Inferior parietal cortex (tissue), 1 donor: Measurements from ENCODE around the gene TAB2.
"Not testable (repeated sequence)": the region's sequence is repeated elsewhere in the genome, so short reads cannot be mapped to it uniquely, and the experiment has no call there.

Source experiments
- DNase-seq: peaks from one replicate; pipeline ENCODE4 v3.0.0-alpha.2; 2016; ENCODE audit errors: extremely low spot score

TAB2 gene

GRCh38 chr6:149459761-149460160 lies 142.2 kb downstream of the TAB2 start:
- no peak for DNase-seq

- DNase-seq: not testable (repeated sequence)
Measured at GRCh38 chr6:149460249-149460648, 142.7 kb downstream of the TAB2 start.
